GM10248 (cell line): ENCODE results near the gene EGFR.

Experiments
- CTCF ChIA-PET: fragments of 300-600 bp; sonication (Branson Sonifier 250); formaldehyde crosslinking; extraction: SDS; loops from one replicate; lab custom pipeline; 2021; ENCODE audit warnings: antibody characterized with exemption; lab: Yijun Ruan, JAX
- POLR2A ChIA-PET: fragments of 350-650 bp; sonication (Branson Sonifier 250); formaldehyde crosslinking; extraction: SDS; loops from one replicate; lab custom pipeline; 2020; ENCODE audit warnings: antibody characterized with exemption; lab: Yijun Ruan, JAX
- DNase-seq: peaks from one replicate; pipeline ENCODE4 v3.0.0; 2012; ENCODE audit errors: extremely low spot score
- TF ChIP-seq, protein P1 (sequence below): IDR thresholded peaks from 2 replicates; pipeline ENCODE4 v1.5.1; 2012; ENCODE audit warnings: mild to moderate bottlenecking, low read depth; ENCODE audit errors: extremely low read depth, missing control alignments, control extremely low read depth

The EGFR gene

DNA sequence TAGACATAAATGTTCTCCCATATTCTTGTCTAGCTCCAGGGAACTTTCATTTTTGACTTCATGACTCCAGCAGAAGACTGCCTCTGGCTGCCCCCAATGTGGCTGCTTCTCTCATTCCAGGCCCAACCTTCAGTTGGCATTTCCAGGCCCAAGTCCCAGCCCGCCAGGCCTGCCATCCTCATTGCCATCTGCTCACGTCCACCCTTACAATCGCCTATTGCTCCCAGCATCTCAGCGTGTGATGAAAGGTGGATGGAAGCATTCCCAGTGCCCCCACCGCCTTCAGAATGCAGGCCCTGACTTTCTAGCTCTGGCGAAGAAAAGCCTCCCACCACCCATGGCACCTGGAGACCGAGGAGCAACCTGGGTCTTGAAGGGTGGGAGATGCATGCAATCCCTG, 214.2 kb downstream of the EGFR start:
- TF ChIP-seq, protein P1, sequence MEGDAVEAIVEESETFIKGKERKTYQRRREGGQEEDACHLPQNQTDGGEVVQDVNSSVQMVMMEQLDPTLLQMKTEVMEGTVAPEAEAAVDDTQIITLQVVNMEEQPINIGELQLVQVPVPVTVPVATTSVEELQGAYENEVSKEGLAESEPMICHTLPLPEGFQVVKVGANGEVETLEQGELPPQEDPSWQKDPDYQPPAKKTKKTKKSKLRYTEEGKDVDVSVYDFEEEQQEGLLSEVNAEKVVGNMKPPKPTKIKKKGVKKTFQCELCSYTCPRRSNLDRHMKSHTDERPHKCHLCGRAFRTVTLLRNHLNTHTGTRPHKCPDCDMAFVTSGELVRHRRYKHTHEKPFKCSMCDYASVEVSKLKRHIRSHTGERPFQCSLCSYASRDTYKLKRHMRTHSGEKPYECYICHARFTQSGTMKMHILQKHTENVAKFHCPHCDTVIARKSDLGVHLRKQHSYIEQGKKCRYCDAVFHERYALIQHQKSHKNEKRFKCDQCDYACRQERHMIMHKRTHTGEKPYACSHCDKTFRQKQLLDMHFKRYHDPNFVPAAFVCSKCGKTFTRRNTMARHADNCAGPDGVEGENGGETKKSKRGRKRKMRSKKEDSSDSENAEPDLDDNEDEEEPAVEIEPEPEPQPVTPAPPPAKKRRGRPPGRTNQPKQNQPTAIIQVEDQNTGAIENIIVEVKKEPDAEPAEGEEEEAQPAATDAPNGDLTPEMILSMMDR = no peak
- CTCF ChIA-PET = interaction anchor here (2.7 kb wide), 1 partner anchor 22 kb away, joined by 13 read pairs; no protein-coding TSS in a partner anchor
- POLR2A ChIA-PET = no interaction called here
- DNase-seq = no peak

GRCh38 chr7:55234408-55234807, 215.6 kb downstream of the EGFR start:
- TF ChIP-seq, protein P1 = no peak
- no peak for DNase-seq
- ChIA-PET CTCF (interaction anchor here (1.2 kb wide), 1 partner anchor 461 kb away, joined by 4 read pairs; no protein-coding TSS in a partner anchor), POLR2A (no interaction called here)

- TF ChIP-seq, protein P1 = no peak
- POLR2A ChIA-PET = no interaction called here
- CTCF ChIA-PET = interaction anchor here (1.0 kb wide), 1 partner anchor 20 kb away, joined by 4 read pairs; no protein-coding TSS in a partner anchor
- DNase-seq = no peak
Observed at GRCh38 chr7:55235115-55235514, 216.3 kb downstream of the EGFR start.

DNA sequence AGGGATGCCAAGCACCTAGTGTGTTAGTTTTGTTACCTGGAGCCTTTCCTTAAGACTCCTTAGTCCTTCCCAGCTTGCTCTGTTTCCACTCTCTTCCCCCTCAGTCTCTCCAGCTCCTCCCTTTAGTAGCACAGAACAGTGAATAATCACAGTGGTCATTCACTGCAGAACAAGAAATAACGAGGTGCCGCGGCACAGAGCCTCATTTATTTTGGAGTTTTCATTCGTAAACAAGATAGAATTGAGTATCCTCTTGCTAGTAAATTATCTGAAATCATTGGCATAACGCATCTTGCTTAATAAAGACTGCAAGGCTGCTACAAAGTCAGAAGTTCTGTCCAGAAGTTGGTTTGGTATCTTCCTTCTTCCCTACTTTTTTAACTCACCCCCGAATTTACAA, 217.0 kb downstream of the EGFR start:
- DNase-seq = no peak
- POLR2A ChIA-PET = no interaction called here
- CTCF ChIA-PET = interaction anchor here (1.0 kb wide), 1 partner anchor 20 kb away, joined by 4 read pairs; no protein-coding TSS in a partner anchor
- TF ChIP-seq, protein P1 = no peak

GRCh38 chr7:55236476-55236875, 217.7 kb downstream of the EGFR start:
- POLR2A ChIA-PET = no interaction called here
- CTCF ChIA-PET = interaction anchor here (3.9 kb wide), 1 partner anchor 18 kb away, joined by 27 read pairs; no protein-coding TSS in a partner anchor
- no peak for DNase-seq
- TF ChIP-seq, protein P1 = no peak

DNA sequence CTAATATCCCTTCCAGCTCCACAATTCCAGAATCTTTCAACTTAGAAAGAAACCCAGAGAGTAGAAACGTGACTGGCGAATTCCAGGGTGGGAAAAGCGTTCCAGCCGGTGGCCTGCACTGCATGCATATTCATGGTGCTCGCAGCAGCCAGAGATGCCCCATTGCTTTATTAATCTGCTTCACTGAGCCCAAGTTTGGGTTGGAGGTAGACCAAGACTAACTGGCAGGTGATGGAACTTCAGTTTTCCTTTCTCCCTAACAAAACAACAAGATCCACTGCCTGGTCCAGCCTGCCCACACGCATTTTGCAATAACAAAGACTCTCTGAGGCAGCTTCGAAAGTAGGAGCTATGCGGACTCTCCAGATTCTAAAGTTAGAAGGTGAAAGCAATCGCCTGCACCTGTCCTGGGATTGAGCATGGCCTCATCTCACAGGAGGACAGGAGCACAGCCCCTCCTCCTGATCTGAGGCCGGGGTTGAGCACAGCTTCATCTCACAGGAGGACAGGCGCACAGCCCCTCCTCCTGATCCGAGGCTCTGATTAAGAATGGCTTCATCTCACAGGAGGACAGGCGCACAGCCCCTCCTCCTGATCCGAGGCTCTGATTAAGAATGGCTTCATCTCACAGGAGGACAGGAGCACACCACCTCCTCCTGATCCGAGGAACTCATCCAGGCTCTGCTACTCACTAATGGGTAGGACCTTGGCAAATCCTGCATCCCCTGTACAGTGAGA, 218.5 kb downstream of the EGFR start:
- CTCF ChIA-PET = interaction anchor here (3.9 kb wide), 1 partner anchor 17 kb away, joined by 27 read pairs; no protein-coding TSS in a partner anchor
- POLR2A ChIA-PET = no interaction called here
- no peak for DNase-seq
- TF ChIP-seq, protein P1 = no peak
